OCI-LY7 (cell line): ENCODE measurements around the gene LCE3A. TPM values are rescaled to one million over a fixed set of nuclear protein-coding genes. Genes with fewer than 3 reads are reported as not detected.
"Not testable (repeated sequence)": the region's sequence is repeated elsewhere in the genome, so short reads cannot be mapped to it uniquely, and the experiment has no call there.

Source experiments
- BruUV-seq: library from RNA; stranded (reverse); fragments of 400-500 nt; replicated peaks from 2 replicates; lab custom pipeline; 2021; lab: Mats Ljungman, UMichigan
- CTCF ChIA-PET: fragments of 300-600 bp; sonication (Branson Sonifier 250); formaldehyde crosslinking; loops from one replicate; lab custom pipeline; 2022; ENCODE audit warnings: antibody characterized with exemption; ENCODE audit not compliant: unreplicated experiment; lab: Charles Lee
- POLR2A ChIA-PET: fragments of 300-600 bp; sonication (Branson Sonifier 250); formaldehyde crosslinking; loops from one replicate; lab custom pipeline; 2022; ENCODE audit warnings: antibody characterized with exemption; lab: Charles Lee
- DNase-seq: peaks from one replicate; pipeline ENCODE4 v3.0.0-alpha.2; 2015; ENCODE audit warnings: low spot score
- H2AFZ ChIP-seq: fragments of 200-600 bp; sonication (generic), shearing (Covaris generic); 2 replicates; pipeline ENCODE4 v1.6.1; 2014; ENCODE audit warnings: mild to moderate bottlenecking, antibody characterized with exemption, low read length, moderate library complexity
- H3K27ac ChIP-seq: fragments of 200-600 bp; sonication (generic); 2 replicates; pipeline ENCODE4 v1.5.1; 2014; ENCODE audit warnings: mixed run types, low read depth, mild to moderate bottlenecking, moderate library complexity, low read length, inconsistent platforms; ENCODE audit not compliant: poor library complexity, severe bottlenecking
- H3K36me3 ChIP-seq: fragments of 200-600 bp; sonication (generic); 2 replicates; pipeline ENCODE4 v1.6.1; 2014; ENCODE audit warnings: mild to moderate bottlenecking, antibody characterized with exemption, low read length, moderate library complexity, mixed read lengths; ENCODE audit not compliant: insufficient read depth
- H3K4me1 ChIP-seq: fragments of 200-600 bp; sonication (generic); 2 replicates; pipeline ENCODE4 v1.5.1; 2014; ENCODE audit warnings: mild to moderate bottlenecking, low read length; ENCODE audit not compliant: insufficient read depth, poor library complexity, severe bottlenecking
- H3K4me2 ChIP-seq: fragments of 200-600 bp; sonication (generic); 2 replicates; pipeline ENCODE4 v1.6.1; 2014; ENCODE audit warnings: mild to moderate bottlenecking, low read length
- H3K4me3 ChIP-seq: fragments of 200-600 bp; sonication (generic); 2 replicates; pipeline ENCODE4 v1.5.1; 2014; ENCODE audit warnings: mild to moderate bottlenecking, low read depth, low read length; ENCODE audit not compliant: poor library complexity, severe bottlenecking
- H3K79me2 ChIP-seq: fragments of 200-600 bp; sonication (generic); 2 replicates; pipeline ENCODE4 v1.6.1; 2016; ENCODE audit warnings: low read depth, mild to moderate bottlenecking, low read length, moderate library complexity, mixed read lengths; ENCODE audit not compliant: insufficient read depth
- H3K9me2 ChIP-seq: fragments of 200-600 bp; sonication (generic); 2 replicates; pipeline ENCODE4 v1.6.1; 2016; ENCODE audit warnings: mild to moderate bottlenecking, low read length, mixed read lengths; ENCODE audit not compliant: insufficient read depth
- H3K9me3 ChIP-seq: fragments of 200-600 bp; sonication (generic); 2 replicates; pipeline ENCODE4 v1.6.1; 2014; ENCODE audit warnings: mild to moderate bottlenecking, mixed run types, low read length, mixed read lengths
- H4K20me1 ChIP-seq: fragments of 200-600 bp; sonication (generic); 2 replicates; pipeline ENCODE4 v1.6.1; 2014; ENCODE audit warnings: mild to moderate bottlenecking, antibody characterized with exemption, low read length, moderate library complexity, mixed read lengths; ENCODE audit not compliant: insufficient read depth
- CTCF ChIP-seq: fragments of 200-600 bp; sonication (generic); conservative IDR thresholded peaks from 2 replicates; pipeline ENCODE4 v1.5.1; 2014; ENCODE audit warnings: mild to moderate bottlenecking, antibody characterized with exemption, low read length, moderate library complexity, mixed read lengths
- EZH2phosphoT487 ChIP-seq: fragments of 200-600 bp; sonication (generic); IDR thresholded peaks from 2 replicates; pipeline ENCODE4 v1.6.1; 2018; ENCODE audit warnings: low read depth, borderline replicate concordance, mild to moderate bottlenecking, mixed run types, antibody characterized with exemption, low read length, moderate library complexity, mixed read lengths
- intact Hi-C: fragments of 100-400 bp; cut with micrococcal nuclease; formaldehyde crosslinking; loops from one replicate; pipeline ENCODE4 v1.10.0; 2022; ENCODE audit not compliant: unreplicated experiment
- small RNA-seq: library from RNA; depleted of rRNA; stranded (forward); fragments of <200 nt; gene quantifications from one replicate; pipeline ENCODE3, GENCODE V24; 2014
- total RNA-seq, 2 experiments: library from RNA; depleted of rRNA in 1 of 2; stranded (reverse); fragments of >200 nt in 1 of 2; shearing (Covaris generic) in 1 of 2; gene quantifications; 2 replicates each; pipeline ENCODE4 v1.2.3, GENCODE V29; 2014 to 2022

Gene LCE3A
- total RNA-seq, 2 experiments from 2014 or later: not detected

GRCh38 chr1:152580433-152580832 is 42.5 kb downstream of the LCE3A start, which contains the start of gene LCE3D:
Gene LCE3D, minus strand, starts transcription at chr1:152580516. Its CDS starts 580 bp downstream, at chr1:152579936.
- TF ChIP-seq EZH2phosphoT487 (no peak), CTCF (no peak)
- Histone ChIP-seq H4K20me1 (no peaks in the 10 kb centered on the region), H3K9me2 (no peaks in the 10 kb centered on the region), H3K4me3 (no peak within 1 kb of the TSS), H3K27ac (no peak within 1 kb of the TSS), H3K4me1 (no peaks in the 10 kb centered on the region), H3K9me3 (no peaks in the 10 kb centered on the region), H3K4me2 (no peak within 1 kb of the TSS), H3K79me2 (no peaks in the 10 kb centered on the region), H3K36me3 (no peaks in the 10 kb centered on the region), H2AFZ (no peak within 1 kb of the TSS)
- no TSS peak for BruUV-seq
- DNase-seq: no peak
- intact Hi-C loops: no loop called here
- ChIA-PET CTCF (no interaction called here), POLR2A (interaction anchor here (0.6 kb wide), 1 partner anchor 666 kb away, joined by 4 read pairs; no protein-coding TSS in a partner anchor)

GRCh38 chr1:152579526-152579925 is 43.4 kb downstream of the LCE3A start:
- BruUV-seq, DNase-seq, H3K79me2 ChIP-seq, H3K27ac ChIP-seq, H3K36me3 ChIP-seq, H3K4me3 ChIP-seq, H4K20me1 ChIP-seq, CTCF ChIA-PET, H3K4me2 ChIP-seq, H3K9me3 ChIP-seq, intact Hi-C loops, H3K4me1 ChIP-seq, H3K9me2 ChIP-seq, H2AFZ ChIP-seq: not testable (repeated sequence)
- POLR2A ChIA-PET: interaction anchor here (0.7 kb wide), 1 partner anchor 13 kb away, joined by 5 read pairs; the partner anchor contains the start of gene LCE3E

GRCh38 chr1:152577168-152577567 is 45.7 kb downstream of the LCE3A start:
- intact Hi-C loops: no loop called here
- DNase-seq: no peak
- BruUV-seq: no TSS peak

More at GRCh38 chr1:152577168-152577567, 45.7 kb downstream of the LCE3A start:
- H3K4me1 ChIP-seq: no peaks in the 10 kb centered on the region
- no peaks in the 10 kb centered on the region for H3K9me3 ChIP-seq
- CTCF ChIA-PET: no interaction called here
- H3K4me2 ChIP-seq: no peak overlapping the region
- no peaks in the 10 kb centered on the region for H3K9me2 ChIP-seq
- no peaks in the 10 kb centered on the region for H3K36me3 ChIP-seq
- H3K79me2 ChIP-seq: no peaks in the 10 kb centered on the region
- H4K20me1 ChIP-seq: no peaks in the 10 kb centered on the region
- POLR2A ChIA-PET: no interaction called here
- TF ChIP-seq CTCF (no peak), EZH2phosphoT487 (no peak)
- no peak overlapping the region for H3K27ac ChIP-seq
- H3K4me3 ChIP-seq: no peak overlapping the region
- H2AFZ ChIP-seq: no peak overlapping the region

Small RNAs within 50 kb of the gene (small RNA-seq; reads per million reads assigned to genes)
- gene LCE3A (not detected), gene LCE3B (not detected)

Other genes with a start within 250 kb of the LCE3A start
- gene CRNN, start 208.8 kb downstream of the LCE3A start, total RNA-seq (2014; rRNA removed; shearing (Covaris generic)): not detected in 2 replicates
- not detected in 2 replicates for gene CRNN, start 208.8 kb downstream of the LCE3A start, total RNA-seq (2022)
- not detected in 2 replicates for gene LCE5A, start 112.3 kb downstream of the LCE3A start, total RNA-seq (2014; rRNA removed; shearing (Covaris generic))
- not detected in 2 replicates for gene LCE5A, start 112.3 kb downstream of the LCE3A start, total RNA-seq (2022)
- not detected in 2 replicates for gene CRCT1, start 108.6 kb downstream of the LCE3A start, total RNA-seq (2014; rRNA removed; shearing (Covaris generic))
- not detected in 2 replicates for gene CRCT1, start 108.6 kb downstream of the LCE3A start, total RNA-seq (2022)
- not detected in 2 replicates for gene LCE3E, start 56.3 kb downstream of the LCE3A start, total RNA-seq (2014; rRNA removed; shearing (Covaris generic))
- gene LCE3E, start 56.3 kb downstream of the LCE3A start, total RNA-seq (2022): not detected in 2 replicates
- gene LCE3D, start 42.6 kb downstream of the LCE3A start, total RNA-seq (2014; rRNA removed; shearing (Covaris generic)): not detected in 2 replicates
- gene LCE3D, start 42.6 kb downstream of the LCE3A start, total RNA-seq (2022): not detected in 2 replicates
- gene LCE3C, start 22.9 kb downstream of the LCE3A start, total RNA-seq (2014; rRNA removed; shearing (Covaris generic)): not detected in 2 replicates
- not detected in 2 replicates for gene LCE3C, start 22.9 kb downstream of the LCE3A start, total RNA-seq (2022)
- not detected in 2 replicates for gene LCE3B, start 9.3 kb downstream of the LCE3A start, total RNA-seq (2014; rRNA removed; shearing (Covaris generic))
- not detected in 2 replicates for gene LCE3B, start 9.3 kb downstream of the LCE3A start, total RNA-seq (2022)
- gene LCE2D, start 40.3 kb upstream of the LCE3A start, total RNA-seq (2014; rRNA removed; shearing (Covaris generic)): not detected in 2 replicates
- gene LCE2D, start 40.3 kb upstream of the LCE3A start, total RNA-seq (2022): not detected in 2 replicates
- gene LCE2C, start 52.2 kb upstream of the LCE3A start, total RNA-seq (2014; rRNA removed; shearing (Covaris generic)): not detected in 2 replicates
- not detected in 2 replicates for gene LCE2C, start 52.2 kb upstream of the LCE3A start, total RNA-seq (2022)
- gene LCE2B, start 63.0 kb upstream of the LCE3A start, total RNA-seq (2014; rRNA removed; shearing (Covaris generic)): not detected in 2 replicates
- gene LCE2B, start 63.0 kb upstream of the LCE3A start, total RNA-seq (2022): not detected in 2 replicates
- gene LCE2A, start 75.2 kb upstream of the LCE3A start, total RNA-seq (2014; rRNA removed; shearing (Covaris generic)): not detected in 2 replicates
- gene LCE2A, start 75.2 kb upstream of the LCE3A start, total RNA-seq (2022): not detected in 2 replicates
- gene LCE4A, start 85.1 kb upstream of the LCE3A start, total RNA-seq (2014; rRNA removed; shearing (Covaris generic)): not detected in 2 replicates
- not detected in 2 replicates for gene LCE4A, start 85.1 kb upstream of the LCE3A start, total RNA-seq (2022)
- gene KPRP, start 134.9 kb upstream of the LCE3A start, total RNA-seq (2014; rRNA removed; shearing (Covaris generic)): not detected in 2 replicates
- not detected in 2 replicates for gene KPRP, start 134.9 kb upstream of the LCE3A start, total RNA-seq (2022)
- gene LCE1F, start 152.0 kb upstream of the LCE3A start, total RNA-seq (2014; rRNA removed; shearing (Covaris generic)): not detected in 2 replicates
- not detected in 2 replicates for gene LCE1F, start 152.0 kb upstream of the LCE3A start, total RNA-seq (2022)
- not detected in 2 replicates for gene LCE1E, start 163.2 kb upstream of the LCE3A start, total RNA-seq (2014; rRNA removed; shearing (Covaris generic))
- gene LCE1E, start 163.2 kb upstream of the LCE3A start, total RNA-seq (2022): not detected in 2 replicates
- gene LCE1D, start 173.6 kb upstream of the LCE3A start, total RNA-seq (2014; rRNA removed; shearing (Covaris generic)): not detected in 2 replicates
- gene LCE1D, start 173.6 kb upstream of the LCE3A start, total RNA-seq (2022): not detected in 2 replicates
- gene LCE1C, start 183.5 kb upstream of the LCE3A start, total RNA-seq (2014; rRNA removed; shearing (Covaris generic)): not detected in 2 replicates
- gene LCE1C, start 183.5 kb upstream of the LCE3A start, total RNA-seq (2022): not detected in 2 replicates
- not detected in 2 replicates for gene LCE1B, start 188.9 kb upstream of the LCE3A start, total RNA-seq (2014; rRNA removed; shearing (Covaris generic))
- not detected in 2 replicates for gene LCE1B, start 188.9 kb upstream of the LCE3A start, total RNA-seq (2022)
- not detected in 2 replicates for gene LCE1A, start 204.4 kb upstream of the LCE3A start, total RNA-seq (2014; rRNA removed; shearing (Covaris generic))
- not detected in 2 replicates for gene LCE1A, start 204.4 kb upstream of the LCE3A start, total RNA-seq (2022)
- gene LCE6A, start 219.8 kb upstream of the LCE3A start, total RNA-seq (2014; rRNA removed; shearing (Covaris generic)): not detected in 2 replicates
- gene LCE6A, start 219.8 kb upstream of the LCE3A start, total RNA-seq (2022): not detected in 2 replicates
- gene LCE7A, start 236.9 kb upstream of the LCE3A start, total RNA-seq (2014; rRNA removed; shearing (Covaris generic)): not detected in 2 replicates
- not detected in 2 replicates for gene LCE7A, start 236.9 kb upstream of the LCE3A start, total RNA-seq (2022)